Fibroblast of mammary gland (primary cell): ENCODE results near the gene TRDN.

Source experiments
- DNase-seq: peaks from one replicate; pipeline ENCODE4 v3.0.0-alpha.2; 2010; ENCODE audit warnings: low read depth
- H3K4me3 ChIP-seq: 2 replicates; pipeline ENCODE4 v1.5.1; 2011; ENCODE audit warnings: low read depth, mild to moderate bottlenecking, low read length, moderate library complexity; ENCODE audit not compliant: control insufficient read depth
- CTCF ChIP-seq: conservative IDR thresholded peaks from 2 replicates; pipeline ENCODE4 v1.5.1; 2011; ENCODE audit warnings: low read depth, low read length, inconsistent platforms; ENCODE audit not compliant: control insufficient read depth, insufficient read depth

The TRDN gene

GRCh38 chr6:123372737-123373136 lies 264.0 kb downstream of the TRDN start:
- H3K4me3 ChIP-seq, result no peak overlapping the region
- DNase-seq, result no peak
- no peak for TF ChIP-seq CTCF

GRCh38 chr6:123363912-123364311 lies 272.8 kb downstream of the TRDN start:
- DNase-seq, result no peak
- TF ChIP-seq CTCF, result no peak
- H3K4me3 ChIP-seq, result no peak overlapping the region

- no peak for DNase-seq
- no peak overlapping the region for H3K4me3 ChIP-seq
- no peak for TF ChIP-seq CTCF
Observed at GRCh38 chr6:123360359-123360758, 276.4 kb downstream of the TRDN start.

GRCh38 chr6:123352705-123353104 lies 284.0 kb downstream of the TRDN start:
- H3K4me3 ChIP-seq, result no peak overlapping the region
- DNase-seq, result no peak
- no peak for TF ChIP-seq CTCF

- DNase-seq, result no peak
- TF ChIP-seq CTCF, result no peak
- H3K4me3 ChIP-seq, result no peak overlapping the region
Observed at GRCh38 chr6:123352279-123352678, 284.5 kb downstream of the TRDN start.

- TF ChIP-seq CTCF, result no peak
- no peak for DNase-seq
- H3K4me3 ChIP-seq, result no peak overlapping the region
Observed at GRCh38 chr6:123343836-123344235, 292.9 kb downstream of the TRDN start.

GRCh38 chr6:123338394-123338793 lies 298.4 kb downstream of the TRDN start:
- no peak for DNase-seq
- no peak overlapping the region for H3K4me3 ChIP-seq

More at GRCh38 chr6:123338394-123338793, 298.4 kb downstream of the TRDN start:
- no peak for TF ChIP-seq CTCF
